ENCODE results near the gene NBEA. TPM values are rescaled to one million over a fixed set of nuclear protein-coding genes. Genes with fewer than 3 reads are reported as not detected.
"Not testable (repeated sequence)": the region's sequence is repeated elsewhere in the genome, so short reads cannot be mapped to it uniquely, and the experiment has no call there.

NBEA gene
- total and polyA plus RNA-seq, 11 donors, result 5.0 to 39.2 (median 23.2) TPM

DNA sequence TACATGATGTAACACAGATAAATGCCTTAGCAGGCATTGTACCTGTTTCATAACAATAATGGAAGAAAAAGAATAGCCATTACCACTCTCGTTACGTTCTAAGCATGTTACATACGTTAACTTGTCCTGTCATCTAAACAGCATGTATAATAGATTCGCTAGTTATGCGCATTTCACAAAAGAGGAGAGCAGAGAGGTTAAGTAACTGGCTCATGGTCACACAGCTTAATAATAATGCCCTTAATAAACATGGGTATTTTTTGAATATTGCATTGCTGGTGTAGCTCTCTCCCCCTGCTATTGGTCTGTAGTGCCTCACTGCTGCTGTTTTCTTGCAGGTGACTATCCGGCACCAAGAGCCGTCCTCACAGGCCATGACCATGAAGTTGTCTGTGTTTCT, 722.7 kb downstream of the NBEA start:
- Histone ChIP-seq H3K9me3 (no peaks in the 10 kb centered on the region), H3K4me1 (no peaks in the 10 kb centered on the region), H3K27me3 (no peaks in the 10 kb centered on the region), H3K36me3 (peaks cover 0 to 32% (median 6%) of the 10 kb centered on the region in 9 donors), H3K27ac (no peak overlapping the region), H3K4me3 (no peak overlapping the region)
- intact Hi-C loops (cut with DNase I), result no loop called here
- ATAC-seq (no peak), DNase-seq (no peak)
- 96 to 100% (median 98%) methylated on average over 7 of the region's 7 CpGs for WGBS, 4 donors
- TF ChIP-seq POLR2A (IDR thresholded peaks at IDR 0.05), result no peak
- TF ChIP-seq, protein P1, sequence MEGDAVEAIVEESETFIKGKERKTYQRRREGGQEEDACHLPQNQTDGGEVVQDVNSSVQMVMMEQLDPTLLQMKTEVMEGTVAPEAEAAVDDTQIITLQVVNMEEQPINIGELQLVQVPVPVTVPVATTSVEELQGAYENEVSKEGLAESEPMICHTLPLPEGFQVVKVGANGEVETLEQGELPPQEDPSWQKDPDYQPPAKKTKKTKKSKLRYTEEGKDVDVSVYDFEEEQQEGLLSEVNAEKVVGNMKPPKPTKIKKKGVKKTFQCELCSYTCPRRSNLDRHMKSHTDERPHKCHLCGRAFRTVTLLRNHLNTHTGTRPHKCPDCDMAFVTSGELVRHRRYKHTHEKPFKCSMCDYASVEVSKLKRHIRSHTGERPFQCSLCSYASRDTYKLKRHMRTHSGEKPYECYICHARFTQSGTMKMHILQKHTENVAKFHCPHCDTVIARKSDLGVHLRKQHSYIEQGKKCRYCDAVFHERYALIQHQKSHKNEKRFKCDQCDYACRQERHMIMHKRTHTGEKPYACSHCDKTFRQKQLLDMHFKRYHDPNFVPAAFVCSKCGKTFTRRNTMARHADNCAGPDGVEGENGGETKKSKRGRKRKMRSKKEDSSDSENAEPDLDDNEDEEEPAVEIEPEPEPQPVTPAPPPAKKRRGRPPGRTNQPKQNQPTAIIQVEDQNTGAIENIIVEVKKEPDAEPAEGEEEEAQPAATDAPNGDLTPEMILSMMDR (IDR thresholded peaks at IDR 0.05), result no peak

- Histone ChIP-seq H3K27me3 (no peaks in the 10 kb centered on the region), H3K4me3 (no peak overlapping the region), H3K36me3 (peaks cover 0 to 49% (median 11%) of the 10 kb centered on the region in 9 donors), H3K27ac (no peak overlapping the region), H3K4me1 (no peaks in the 10 kb centered on the region), H3K9me3 (no peaks in the 10 kb centered on the region)
- WGBS, 4 donors, result 78 to 88% (median 84%) methylated on average over 4 of the region's 4 CpGs
- DNase-seq (no peak), ATAC-seq (no peak)
- intact Hi-C loops (cut with DNase I), result no loop called here
- TF ChIP-seq POLR2A (IDR thresholded peaks at IDR 0.05), result no peak
- TF ChIP-seq, protein P1 (IDR thresholded peaks at IDR 0.05), result no peak
These were observed 727.3 kb downstream of the NBEA start for GRCh38 chr13:35669321-35669720.

GRCh38 chr13:35672611-35673010, 730.5 kb downstream of the NBEA start:
- WGBS, 4 donors, result 87 to 90% (median 89%) methylated on average over 6 of the region's 6 CpGs
- TF ChIP-seq, protein P1 (IDR thresholded peaks at IDR 0.05), result no peak
- no peak for TF ChIP-seq POLR2A (IDR thresholded peaks at IDR 0.05)
- no peak overlapping the region for H3K27ac ChIP-seq
- no peak overlapping the region for H3K4me3 ChIP-seq
- no peaks in the 10 kb centered on the region for H3K4me1 ChIP-seq
- ATAC-seq (no peak), DNase-seq (no peak)
- no peaks in the 10 kb centered on the region for H3K27me3 ChIP-seq
- H3K9me3 ChIP-seq, result peaks cover 0 to 9% (median 0%) of the 10 kb centered on the region in 12 donors
- intact Hi-C loops (cut with DNase I), result no loop called here
- H3K36me3 ChIP-seq, result peaks cover 0 to 34% (median 6%) of the 10 kb centered on the region in 9 donors

GRCh38 chr13:35675651-35676050, 733.6 kb downstream of the NBEA start:
- Histone ChIP-seq H3K9me3 (peaks cover 0 to 9% (median 0%) of the 10 kb centered on the region in 12 donors), H3K4me1 (no peaks in the 10 kb centered on the region), H3K27ac (no peak overlapping the region), H3K27me3 (no peaks in the 10 kb centered on the region), H3K36me3 (peaks cover 0 to 17% (median 0%) of the 10 kb centered on the region in 9 donors), H3K4me3 (no peak overlapping the region)
- no peak for TF ChIP-seq POLR2A (IDR thresholded peaks at IDR 0.05)
- TF ChIP-seq, protein P1 (IDR thresholded peaks at IDR 0.05), result no peak
- ATAC-seq (no peak), DNase-seq (no peak)
- WGBS, 4 donors, result 84 to 97% (median 95%) methylated on average over 4 of the region's 4 CpGs
- intact Hi-C loops (cut with DNase I), result no loop called here

- intact Hi-C loops (cut with DNase I); DNase-seq; H3K9me3 ChIP-seq; H3K27ac ChIP-seq; ATAC-seq; H3K27me3 ChIP-seq; H3K36me3 ChIP-seq; H3K4me3 ChIP-seq; H3K4me1 ChIP-seq: not testable (repeated sequence)
- WGBS, 4 donors, result 75 to 87% (median 80%) methylated on average over 5 to 6 of the region's 6 CpGs
These were observed 735.8 kb downstream of the NBEA start for GRCh38 chr13:35677863-35678262.

Measured in heart left ventricle (tissue), 16 donors.